Pancreas (tissue), 10 donors: ENCODE results near the gene NECTIN2. TPM values are rescaled to one million over a fixed set of nuclear protein-coding genes. Genes with fewer than 3 reads are reported as not detected.
"Not testable (repeated sequence)": the region's sequence is repeated elsewhere in the genome, so short reads cannot be mapped to it uniquely, and the experiment has no call there.

Experiments
- ATAC-seq, 4 donors: fragments of 200-7000 bp; cut with Tn5 transposase; one replicate each; pipeline versions ENCODE4 v1.8.0 to v1.9.1; 2020; ENCODE audit warnings: mild to moderate bottlenecking in 4 of 4, moderate library complexity in 4 of 4
- DNase-seq, 6 donors: peaks; one replicate each; pipeline ENCODE4 v3.0.0-alpha.2; 2020
- FAIRE-seq: peaks from 2 replicates; lab custom pipeline; 2012; peaks lifted over from hg19 to GRCh38; lab: Jason Lieb, UNC
- H3K27ac ChIP-seq, 4 donors: fragments of 200-600 bp; sonication (generic); 1 replicate in 3 of 4; 2 replicates in 1 of 4; pipeline versions ENCODE4 v1.5.0 to v1.8.0; 2020
- H3K27me3 ChIP-seq, 4 donors: fragments of 200-600 bp; one replicate each; pipeline ENCODE4 v1.8.0; 2021
- H3K36me3 ChIP-seq, 3 donors: fragments of 200-600 bp; sonication (generic) in 1 of 3; one replicate each; pipeline versions ENCODE4 v1.5.0 to v1.8.0; 2020 to 2021
- H3K4me1 ChIP-seq, 3 donors: fragments of 200-600 bp; one replicate each; pipeline ENCODE4 v1.8.0; 2021
- H3K4me3 ChIP-seq, 4 donors: fragments of 200-600 bp; sonication (generic) in 2 of 4; one replicate each; pipeline versions ENCODE4 v1.5.0 to v1.8.0; 2020 to 2021
- H3K9me3 ChIP-seq, 4 donors: fragments of 200-600 bp; one replicate each; pipeline ENCODE4 v1.8.0; 2021
- WGBS, 2 donors: extraction: QIAGEN DNeasy Blood & Tissue Kit; methylation state at CpG; one replicate each; pipeline ENCODE4 v1.1.7; 2013; 5-methylcytosine and 5-hydroxymethylcytosine counted together
- intact Hi-C, 3 donors: fragments of 100-400 bp; cut with DNase I; formaldehyde crosslinking; loops; one replicate each; pipeline versions ENCODE4 v1.11.1 to v1.14.2; 2022
- polyA plus RNA-seq, 2 donors: library from polyadenylated mRNA; stranded (reverse); fragments of 200-250 nt; gene quantifications; one replicate each; pipeline ENCODE4 v1.2.3, GENCODE V29; 2013
- total RNA-seq, 6 donors: library from RNA; stranded (reverse); fragmentation: NEBNext Ultra II Directional in 4 of 6; extraction: Animal tissue kit (Norgen Biotek cat#: 25700) in 4 of 6; gene quantifications; one replicate each; pipeline versions ENCODE4 v1.2.1 to v1.2.4, GENCODE V29; 2021 to 2023
- TF ChIP-seq, protein P1 (sequence below), 4 donors: fragments of 200-600 bp; sonication (generic) in 3 of 4; IDR thresholded peaks; one replicate each; pipeline versions ENCODE4 v1.5.0 to v1.8.0; 2021; ENCODE audit warnings: antibody characterized with exemption in 4 of 4
- donor health status: healthy with polysubstance abuse.
- donor health status: DM: no; HTN: no; CAD: no; lungs with moderate emphysema.
- donor health status: DM: no; HTN: no; CAD: no.
- donor health status: control.
- donor health status: control.
- donor health status: Bipolar disorder and iron deficiency.
- donor health status: DM: yes; HTN: yes; CAD: no.
- donor health status: DM: no; HTN: no; CAD: no.
- donor health status: DM: no; HTN: no; CAD: no.
- donor health status: DM: yes; HTN: yes; CAD: no.

The NECTIN2 gene
- total and polyA plus RNA-seq, 8 donors, result 26.7 to 101 (median 52.7) TPM

DNA sequence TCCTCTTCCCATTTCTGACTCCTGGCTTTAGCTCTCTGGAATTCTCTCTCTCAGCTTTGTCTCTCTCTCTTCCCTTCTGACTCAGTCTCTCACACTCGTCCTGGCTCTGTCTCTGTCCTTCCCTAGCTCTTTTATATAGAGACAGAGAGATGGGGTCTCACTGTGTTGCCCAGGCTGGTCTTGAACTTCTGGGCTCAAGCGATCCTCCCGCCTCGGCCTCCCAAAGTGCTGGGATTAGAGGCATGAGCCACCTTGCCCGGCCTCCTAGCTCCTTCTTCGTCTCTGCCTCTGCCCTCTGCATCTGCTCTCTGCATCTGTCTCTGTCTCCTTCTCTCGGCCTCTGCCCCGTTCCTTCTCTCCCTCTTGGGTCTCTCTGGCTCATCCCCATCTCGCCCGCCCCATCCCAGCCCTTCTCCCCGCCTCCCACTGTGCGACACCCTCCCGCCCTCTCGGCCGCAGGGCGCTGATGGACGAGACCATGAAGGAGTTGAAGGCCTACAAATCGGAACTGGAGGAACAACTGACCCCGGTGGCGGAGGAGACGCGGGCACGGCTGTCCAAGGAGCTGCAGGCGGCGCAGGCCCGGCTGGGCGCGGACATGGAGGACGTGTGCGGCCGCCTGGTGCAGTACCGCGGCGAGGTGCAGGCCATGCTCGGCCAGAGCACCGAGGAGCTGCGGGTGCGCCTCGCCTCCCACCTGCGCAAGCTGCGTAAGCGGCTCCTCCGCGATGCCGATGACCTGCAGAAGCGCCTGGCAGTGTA lies 62.2 kb downstream of the NECTIN2 start:
- ATAC-seq, result no peak
- no peak for FAIRE-seq

DNA sequence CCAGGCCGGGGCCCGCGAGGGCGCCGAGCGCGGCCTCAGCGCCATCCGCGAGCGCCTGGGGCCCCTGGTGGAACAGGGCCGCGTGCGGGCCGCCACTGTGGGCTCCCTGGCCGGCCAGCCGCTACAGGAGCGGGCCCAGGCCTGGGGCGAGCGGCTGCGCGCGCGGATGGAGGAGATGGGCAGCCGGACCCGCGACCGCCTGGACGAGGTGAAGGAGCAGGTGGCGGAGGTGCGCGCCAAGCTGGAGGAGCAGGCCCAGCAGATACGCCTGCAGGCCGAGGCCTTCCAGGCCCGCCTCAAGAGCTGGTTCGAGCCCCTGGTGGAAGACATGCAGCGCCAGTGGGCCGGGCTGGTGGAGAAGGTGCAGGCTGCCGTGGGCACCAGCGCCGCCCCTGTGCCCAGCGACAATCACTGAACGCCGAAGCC lies 62.8 kb downstream of the NECTIN2 start:
- Histone ChIP-seq H3K27me3 (no peaks in the 10 kb centered on the region), H3K4me1 (peaks cover 3 to 7% (median 4%) of the 10 kb centered on the region in 3 donors), H3K9me3 (no peaks in the 10 kb centered on the region), H3K27ac (no peak overlapping the region), H3K4me3 (no peak overlapping the region), H3K36me3 (no peaks in the 10 kb centered on the region)
- TF ChIP-seq, protein P1, sequence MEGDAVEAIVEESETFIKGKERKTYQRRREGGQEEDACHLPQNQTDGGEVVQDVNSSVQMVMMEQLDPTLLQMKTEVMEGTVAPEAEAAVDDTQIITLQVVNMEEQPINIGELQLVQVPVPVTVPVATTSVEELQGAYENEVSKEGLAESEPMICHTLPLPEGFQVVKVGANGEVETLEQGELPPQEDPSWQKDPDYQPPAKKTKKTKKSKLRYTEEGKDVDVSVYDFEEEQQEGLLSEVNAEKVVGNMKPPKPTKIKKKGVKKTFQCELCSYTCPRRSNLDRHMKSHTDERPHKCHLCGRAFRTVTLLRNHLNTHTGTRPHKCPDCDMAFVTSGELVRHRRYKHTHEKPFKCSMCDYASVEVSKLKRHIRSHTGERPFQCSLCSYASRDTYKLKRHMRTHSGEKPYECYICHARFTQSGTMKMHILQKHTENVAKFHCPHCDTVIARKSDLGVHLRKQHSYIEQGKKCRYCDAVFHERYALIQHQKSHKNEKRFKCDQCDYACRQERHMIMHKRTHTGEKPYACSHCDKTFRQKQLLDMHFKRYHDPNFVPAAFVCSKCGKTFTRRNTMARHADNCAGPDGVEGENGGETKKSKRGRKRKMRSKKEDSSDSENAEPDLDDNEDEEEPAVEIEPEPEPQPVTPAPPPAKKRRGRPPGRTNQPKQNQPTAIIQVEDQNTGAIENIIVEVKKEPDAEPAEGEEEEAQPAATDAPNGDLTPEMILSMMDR (IDR thresholded peaks at IDR 0.05), result no peak
- ATAC-seq (no peak), FAIRE-seq (no peak), DNase-seq (no peak)
- intact Hi-C loops, result loop anchor here in 1 of 3 donors (5.0 to 10.0 kb wide), 2 partner anchors 38 to 146 kb away; partner anchors contain the start of gene APOC2
- 92 to 94% methylated on average over 43 to 44 of the region's 44 CpGs for WGBS, 2 donors

More for the DNA sequence above, 62.2 kb downstream of the NECTIN2 start:
- TF ChIP-seq, protein P1 (IDR thresholded peaks at IDR 0.05), result no peak
- Histone ChIP-seq H3K27ac (no peak overlapping the region), H3K27me3 (no peaks in the 10 kb centered on the region), H3K4me3 (no peak overlapping the region), H3K4me1 (peaks cover 4 to 10% (median 5%) of the 10 kb centered on the region in 3 donors), H3K9me3 (no peaks in the 10 kb centered on the region), H3K36me3 (no peaks in the 10 kb centered on the region)
- DNase-seq, result no peak
- intact Hi-C loops, result loop anchor here in 1 of 3 donors (5.0 to 10.0 kb wide), 2 partner anchors 39 to 147 kb away; partner anchors contain the start of gene APOC2
- WGBS, 2 donors, result 91 to 93% methylated on average over 46 of the region's 46 CpGs

DNA sequence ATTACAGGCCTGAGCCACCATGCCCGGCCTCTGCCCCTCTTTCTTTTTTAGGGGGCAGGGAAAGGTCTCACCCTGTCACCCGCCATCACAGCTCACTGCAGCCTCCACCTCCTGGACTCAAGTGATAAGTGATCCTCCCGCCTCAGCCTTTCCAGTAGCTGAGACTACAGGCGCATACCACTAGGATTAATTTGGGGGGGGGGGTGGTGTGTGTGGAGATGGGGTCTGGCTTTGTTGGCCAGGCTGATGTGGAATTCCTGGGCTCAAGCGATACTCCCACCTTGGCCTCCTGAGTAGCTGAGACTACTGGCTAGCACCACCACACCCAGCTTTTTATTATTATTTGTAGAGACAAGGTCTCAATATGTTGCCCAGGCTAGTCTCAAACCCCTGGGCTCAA lies 63.7 kb downstream of the NECTIN2 start:
- ATAC-seq (no peak), FAIRE-seq (no peak), DNase-seq (no peak)
- Histone ChIP-seq H3K36me3 (no peaks in the 10 kb centered on the region), H3K4me1 (peaks cover 0 to under 1% (median 0%) of the 10 kb centered on the region in 3 donors), H3K27me3 (no peaks in the 10 kb centered on the region), H3K9me3 (no peaks in the 10 kb centered on the region), H3K27ac (no peak overlapping the region), H3K4me3 (no peak overlapping the region)
- WGBS, 2 donors, result 85 to 87% methylated on average over 5 of the region's 5 CpGs
- TF ChIP-seq, protein P1 (IDR thresholded peaks at IDR 0.05), result no peak
- intact Hi-C loops, result loop anchor here in 1 of 3 donors (5.0 to 10.0 kb wide), 2 partner anchors 38 to 145 kb away; partner anchors contain the start of gene APOC2

DNA sequence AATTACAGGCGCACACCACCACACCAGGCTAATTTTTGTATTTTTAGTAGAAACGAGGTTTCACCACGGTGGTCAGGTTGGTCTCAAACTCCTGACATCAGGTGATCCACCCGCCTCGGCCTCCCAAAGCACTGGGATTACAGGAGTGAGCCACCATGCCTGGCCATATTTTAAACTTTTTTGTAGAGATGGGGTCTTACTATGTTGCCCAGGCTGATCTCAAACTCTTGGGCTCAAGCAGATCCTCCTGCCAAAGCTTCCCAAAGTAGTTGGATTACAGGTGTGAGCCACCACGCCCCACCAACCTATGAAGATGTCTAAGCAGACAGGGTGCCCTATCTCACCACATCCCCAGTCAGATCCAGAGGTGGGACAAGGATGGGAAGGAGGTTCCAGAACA lies 65.8 kb downstream of the NECTIN2 start:
- DNase-seq, H3K9me3 ChIP-seq, ATAC-seq, H3K4me3 ChIP-seq, H3K36me3 ChIP-seq, H3K27ac ChIP-seq, H3K4me1 ChIP-seq, H3K27me3 ChIP-seq, FAIRE-seq, intact Hi-C loops: not testable (repeated sequence)
- 59 to 78% methylated on average over 6 of the region's 6 CpGs for WGBS, 2 donors

DNA sequence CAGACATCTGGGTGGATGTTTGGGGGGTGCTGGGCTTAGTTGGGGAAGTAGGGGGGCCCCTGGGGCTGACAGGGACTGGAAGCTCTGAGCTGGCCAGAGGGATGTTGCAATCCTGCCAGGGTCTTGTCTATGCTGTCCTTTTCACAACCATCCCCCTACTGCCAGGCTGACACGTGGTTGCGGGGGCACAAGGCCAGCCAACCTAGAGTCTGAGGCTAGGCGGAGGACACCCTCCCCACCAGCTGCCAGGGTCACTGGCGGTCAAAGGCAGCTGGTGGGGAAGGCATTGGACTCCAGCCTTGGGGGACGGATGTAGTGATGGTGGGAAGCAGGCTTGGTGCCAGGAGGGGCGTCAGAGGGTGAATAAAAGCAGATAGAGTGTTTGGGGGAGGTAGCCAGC lies 66.8 kb downstream of the NECTIN2 start:
- H3K27me3 ChIP-seq, result no peaks in the 10 kb centered on the region
- intact Hi-C loops, result no loop called here
- ATAC-seq (peak in 2 of 4 donors; percentile 17 to 21), DNase-seq (peak in 1 of 6 donors; percentile 56), FAIRE-seq (no peak)
- 44 to 54% methylated on average over 6 of the region's 6 CpGs for WGBS, 2 donors
- TF ChIP-seq, protein P1 (IDR thresholded peaks at IDR 0.05), result no peak
- H3K36me3 ChIP-seq, result no peaks in the 10 kb centered on the region
- H3K4me3 ChIP-seq, result no peak overlapping the region
- H3K4me1 ChIP-seq, result no peaks in the 10 kb centered on the region
- H3K27ac ChIP-seq, result no peak overlapping the region
- no peaks in the 10 kb centered on the region for H3K9me3 ChIP-seq

DNA sequence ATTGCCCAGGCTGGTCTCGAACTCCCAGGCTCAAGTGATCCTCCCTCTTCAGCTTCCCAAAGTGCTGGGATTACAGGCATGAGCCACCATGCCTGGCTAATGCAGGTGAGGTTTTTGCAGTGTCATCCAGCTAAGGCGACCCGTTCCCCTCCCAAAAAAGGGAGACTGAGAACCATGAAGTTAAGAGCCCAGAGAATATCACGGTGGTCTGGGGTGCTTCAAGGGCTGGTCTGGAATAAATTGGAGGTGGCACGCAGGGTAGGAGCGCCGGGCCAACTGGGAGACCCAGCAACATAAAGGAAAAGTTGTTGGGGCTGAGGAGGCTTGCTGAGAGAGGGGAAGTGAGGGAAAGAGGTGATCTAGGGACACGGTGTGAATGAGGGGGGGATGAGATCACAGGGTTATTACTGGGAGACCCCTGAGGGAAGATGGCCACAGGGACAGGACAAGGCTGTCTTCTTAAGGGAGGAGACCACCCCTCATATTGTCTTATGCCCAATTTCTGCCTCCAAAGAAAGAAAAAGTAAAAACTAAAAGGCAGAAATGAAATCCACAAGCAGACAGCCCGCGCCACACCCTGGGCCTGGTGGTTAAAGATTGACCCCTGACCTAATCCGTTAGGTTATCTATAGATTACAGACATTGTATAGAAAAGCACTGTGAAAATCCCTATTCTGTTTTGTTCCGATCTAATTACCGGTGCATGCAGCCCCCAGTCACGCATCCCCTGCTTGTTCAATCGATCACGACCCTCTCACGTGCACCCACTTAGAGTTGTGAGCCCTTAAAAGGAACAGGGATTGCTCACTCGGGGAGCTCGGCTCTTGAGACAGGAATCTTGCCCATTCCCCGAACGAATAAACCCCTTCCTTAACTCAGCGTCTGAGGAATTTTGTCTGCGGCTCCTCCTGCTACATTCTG lies 67.7 kb downstream of the NECTIN2 start:
- DNase-seq, FAIRE-seq, intact Hi-C loops, ATAC-seq, H3K36me3 ChIP-seq, H3K4me1 ChIP-seq, H3K9me3 ChIP-seq, H3K4me3 ChIP-seq, H3K27me3 ChIP-seq: not testable (repeated sequence)
- peak overlapping the region in 1 of 4 donors; percentile 15 for H3K27ac ChIP-seq
- WGBS, 2 donors, result 59 to 67% methylated on average over 23 of the region's 23 CpGs

DNA sequence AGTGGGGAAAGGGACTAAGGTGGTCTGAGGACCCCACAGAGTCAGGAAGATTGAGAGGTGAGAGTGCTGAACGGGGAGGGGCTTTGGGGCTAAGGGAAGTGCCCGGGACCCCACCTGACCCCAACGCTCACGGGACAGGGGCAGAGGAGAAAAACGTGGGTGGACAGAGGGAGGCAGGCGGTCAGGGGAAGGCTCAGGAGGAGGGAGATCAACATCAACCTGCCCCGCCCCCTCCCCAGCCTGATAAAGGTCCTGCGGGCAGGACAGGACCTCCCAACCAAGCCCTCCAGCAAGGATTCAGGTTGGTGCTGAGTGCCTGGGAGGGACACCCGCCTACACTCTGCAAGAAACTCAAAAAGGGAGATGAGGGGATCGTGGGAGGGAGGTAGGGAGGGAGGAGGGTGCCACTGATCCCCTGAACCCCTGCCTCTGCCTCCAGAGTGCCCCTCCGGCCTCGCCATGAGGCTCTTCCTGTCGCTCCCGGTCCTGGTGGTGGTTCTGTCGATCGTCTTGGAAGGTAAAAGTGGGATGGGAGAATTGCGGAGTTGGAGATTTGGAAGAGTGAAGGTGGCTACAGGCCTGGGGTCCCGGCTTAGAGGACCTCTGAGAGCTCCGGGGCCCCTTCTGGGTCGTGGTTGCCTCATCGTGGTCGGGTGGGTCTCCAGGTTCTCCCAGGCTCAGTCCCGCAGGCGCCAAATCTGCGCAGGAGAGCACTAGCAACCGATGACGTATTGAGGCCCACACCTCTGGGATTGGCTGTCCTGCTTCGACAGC lies 68.5 kb downstream of the NECTIN2 start, which contains the start of gene APOC1:
Gene APOC1 (plus strand): TSS at position 176 of the 774 bp plus-strand sequence. CDS start 284 bp downstream, at position 460.
- WGBS, 2 donors, result 8 to 13% methylated on average over 22 to 26 of the region's 28 CpGs
- Histone ChIP-seq H3K4me3 (peak within 1 kb of the TSS; percentile 12 to 57 (median 29)), H3K27ac (peak within 1 kb of the TSS in 1 of 4 donors; percentile 15)
- H3K27me3 ChIP-seq, H3K4me1 ChIP-seq, H3K9me3 ChIP-seq, FAIRE-seq, H3K36me3 ChIP-seq, intact Hi-C loops: not testable (repeated sequence)
- ATAC-seq (peak; percentile 91 to 97 (median 94)), DNase-seq (peak; percentile 76 to 90 (median 84))
